Measurements from ENCODE around the gene RBCK1.
"Not testable (repeated sequence)": the region's sequence is repeated elsewhere in the genome, so short reads cannot be mapped to it uniquely, and the experiment has no call there.

Gene RBCK1

DNA sequence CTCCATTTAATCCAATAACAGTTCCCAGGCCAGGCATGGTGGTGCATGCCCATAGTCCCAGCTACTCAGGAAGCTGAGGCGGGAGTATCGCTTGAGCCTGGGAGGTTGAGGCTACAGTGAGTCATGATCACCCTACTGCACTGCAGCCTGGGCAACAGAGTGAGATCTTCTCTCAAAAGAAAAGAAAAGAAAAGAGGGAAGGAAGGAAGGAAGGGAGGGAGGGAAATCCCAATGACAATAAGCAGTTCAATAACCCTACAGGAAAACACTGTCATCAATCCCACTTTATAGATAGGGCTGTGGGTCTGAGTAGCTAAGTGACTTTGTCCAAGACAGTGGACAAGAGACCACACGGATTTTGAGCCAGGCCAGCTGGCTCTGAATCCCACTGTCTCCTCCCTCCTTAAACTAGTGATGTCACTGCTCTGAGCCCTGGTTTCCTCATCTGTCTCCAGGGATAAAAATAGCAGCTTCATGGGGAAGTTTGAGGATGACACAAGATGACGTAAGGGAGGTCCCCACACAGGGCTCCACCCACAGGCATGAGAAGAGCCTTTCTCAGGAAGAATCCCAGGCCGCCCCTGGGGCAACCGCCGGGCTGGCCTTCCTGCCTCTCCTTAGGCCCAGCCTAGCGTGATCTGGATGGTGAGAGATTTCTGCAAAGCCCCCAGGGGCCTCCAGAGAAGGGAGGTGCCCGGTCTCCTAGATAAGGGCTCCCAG is 34.8 kb upstream of the RBCK1 start:
- H3K9ac ChIP-seq = peak overlapping the region in 9 of 11 experiments; percentile 39 to 75 (median 69); a peak in 14 of 22 replicates
- no peaks in the 10 kb centered on the region for H3K9me3 ChIP-seq (replicated peaks in 1 of 11)
- H3K4me2 ChIP-seq = peak overlapping the region; percentile 64 to 96 (median 85)
- H3K27me3 ChIP-seq = no peaks in the 10 kb centered on the region
- peaks cover 30 to 81% (median 64%) of the 10 kb centered on the region in 10 experiments for H3K4me1 ChIP-seq
- no peaks in the 10 kb centered on the region for H3K36me3 ChIP-seq
- H3K27ac ChIP-seq = peak overlapping the region; percentile 25 to 90 (median 77); a peak in 21 of 22 replicates
- TF ChIP-seq Cebpa-rat (IDR thresholded peaks at IDR 0.05) = no peak
- no peak overlapping the region for H3K4me3 ChIP-seq
- no peaks in the 10 kb centered on the region for H4K20me1 ChIP-seq

DNA sequence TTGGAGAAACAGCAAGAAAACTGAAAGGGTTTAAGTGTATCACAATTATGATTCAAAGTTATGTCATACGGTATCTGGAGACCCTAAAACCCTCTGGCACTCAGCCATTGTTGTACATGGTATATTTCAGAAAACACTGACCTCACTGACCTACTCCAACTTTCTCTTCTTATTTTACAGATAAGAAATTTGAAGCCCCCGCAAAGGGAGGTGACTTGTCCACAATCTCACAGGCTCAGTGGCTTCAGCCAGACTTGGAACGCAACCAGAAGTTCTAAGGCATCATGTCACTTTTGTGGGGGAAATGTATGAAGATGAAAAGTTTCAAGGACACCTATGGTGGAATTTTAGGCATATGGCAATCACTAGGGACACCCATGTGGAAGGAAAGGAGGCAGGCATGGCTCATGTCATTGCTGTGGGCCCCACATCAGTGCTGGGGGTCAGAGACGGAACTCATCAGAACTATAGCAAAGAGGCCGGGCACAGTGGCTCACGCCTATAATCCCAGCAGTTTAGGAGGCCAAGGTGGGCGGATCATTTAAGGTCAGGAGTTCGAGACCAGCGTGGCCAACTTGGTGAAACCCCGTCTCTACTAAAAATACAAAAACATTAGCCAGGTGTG is 32.7 kb upstream of the RBCK1 start:
- peaks cover 46 to 80% (median 76%) of the 10 kb centered on the region in 10 experiments for H3K4me1 ChIP-seq
- no peak for TF ChIP-seq Cebpa-rat (IDR thresholded peaks at IDR 0.05)

DNA sequence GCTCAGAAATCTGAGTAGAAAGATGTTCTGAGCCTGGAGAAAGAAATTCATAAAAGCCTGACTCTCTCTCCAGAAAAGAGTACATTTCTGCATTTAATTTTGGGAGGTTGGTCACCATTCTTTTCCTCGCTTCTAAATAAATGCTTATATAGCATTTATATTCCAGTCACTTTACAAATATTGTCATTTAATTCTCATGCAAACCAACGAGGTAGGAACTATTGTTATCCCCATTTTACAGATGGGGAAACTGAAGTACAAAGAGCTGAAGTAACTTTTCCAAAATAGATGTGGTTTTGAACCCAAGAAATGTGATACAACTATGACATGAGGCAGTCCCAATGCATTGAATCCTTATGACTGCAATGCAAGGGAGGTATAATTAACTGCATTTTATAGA is 32.0 kb upstream of the RBCK1 start:
- no peaks in the 10 kb centered on the region for H4K20me1 ChIP-seq
- H3K9me3 ChIP-seq (replicated peaks in 1 of 11) = no peaks in the 10 kb centered on the region
- H3K4me1 ChIP-seq = peaks cover 43 to 73% (median 69%) of the 10 kb centered on the region in 10 experiments
- peak overlapping the region in 3 of 11 experiments; percentile 42 to 100 (median 48); a peak in 4 of 22 replicates for H3K27ac ChIP-seq
- no peak for TF ChIP-seq Cebpa-rat (IDR thresholded peaks at IDR 0.05)
- no peaks in the 10 kb centered on the region for H3K27me3 ChIP-seq
- no peak overlapping the region for H3K4me3 ChIP-seq
- no peak overlapping the region for H3K9ac ChIP-seq
- peak overlapping the region in 2 of 11 experiments; percentile 7 to 25; a peak in 4 of 22 replicates for H3K4me2 ChIP-seq
- no peaks in the 10 kb centered on the region for H3K36me3 ChIP-seq

More for the DNA sequence above, 32.7 kb upstream of the RBCK1 start:
- H3K9me3 ChIP-seq (replicated peaks in 1 of 11) = no peaks in the 10 kb centered on the region
- 0 out of 22 replicates have a peak overlapping the region, but pooled peaks of 1 of the 11 experiments have one; percentile 6 for H3K9ac ChIP-seq
- H3K4me3 ChIP-seq = no peak overlapping the region
- H3K36me3 ChIP-seq = no peaks in the 10 kb centered on the region
- H3K27ac ChIP-seq = peak overlapping the region in 3 of 11 experiments; percentile 30 to 48 (median 34); a peak in 5 of 22 replicates
- no peaks in the 10 kb centered on the region for H3K27me3 ChIP-seq
- H4K20me1 ChIP-seq = no peaks in the 10 kb centered on the region
- H3K4me2 ChIP-seq = peak overlapping the region in 2 of 11 experiments; percentile 6 to 7; a peak in 4 of 22 replicates

DNA sequence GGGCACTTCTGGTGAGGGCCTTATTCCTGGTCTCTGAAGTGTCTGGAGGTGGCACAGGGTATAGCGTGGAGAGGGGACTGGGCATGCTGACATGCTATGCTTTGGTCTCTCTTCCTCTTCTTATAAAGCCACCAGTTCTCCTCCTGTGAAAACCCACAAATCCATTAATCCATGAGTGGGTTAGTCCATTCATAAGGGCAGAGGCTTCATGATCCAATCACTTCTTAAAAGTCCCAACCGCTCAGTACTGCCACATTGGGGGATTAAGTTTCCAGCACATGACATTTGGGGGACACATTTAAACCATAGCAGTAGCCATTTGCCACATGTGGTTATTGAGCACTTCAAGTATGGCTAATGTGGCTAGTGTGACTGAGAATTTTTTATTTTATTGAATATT is 31.3 kb upstream of the RBCK1 start:
- no peak for TF ChIP-seq Cebpa-rat (IDR thresholded peaks at IDR 0.05)
- peak overlapping the region in 3 of 11 experiments; percentile 35 to 100 (median 42); a peak in 5 of 22 replicates for H3K27ac ChIP-seq
- H3K4me3 ChIP-seq = no peak overlapping the region
- H3K4me2 ChIP-seq = peak overlapping the region in 5 of 11 experiments; percentile 1 to 25 (median 9); a peak in 2 of 22 replicates
- H4K20me1 ChIP-seq = no peaks in the 10 kb centered on the region
- H3K27me3 ChIP-seq = no peaks in the 10 kb centered on the region
- H3K36me3 ChIP-seq = no peaks in the 10 kb centered on the region
- peaks cover 37 to 67% (median 63%) of the 10 kb centered on the region in 10 experiments for H3K4me1 ChIP-seq
- H3K9me3 ChIP-seq (replicated peaks in 1 of 11) = no peaks in the 10 kb centered on the region
- no peak overlapping the region for H3K9ac ChIP-seq

DNA sequence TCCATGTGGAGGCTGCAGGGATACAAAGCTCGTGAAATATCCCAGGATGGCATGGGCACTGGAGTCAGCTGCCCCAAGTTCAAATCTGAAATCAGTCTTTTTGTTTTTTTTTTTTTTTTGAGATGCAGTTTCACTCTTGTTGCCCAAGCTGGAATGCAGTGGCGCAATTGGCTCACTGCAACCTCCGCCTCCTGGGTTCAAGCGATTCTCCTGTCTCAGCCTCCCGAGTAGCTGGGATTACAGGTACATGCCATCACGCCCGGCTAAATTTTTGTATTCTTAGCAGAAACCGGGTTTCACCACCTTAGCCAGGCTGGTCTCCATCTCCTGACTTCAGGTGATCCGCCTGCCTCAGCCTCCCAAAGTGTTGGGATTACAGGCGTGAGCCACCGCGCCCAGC is 30.5 kb upstream of the RBCK1 start:
- not testable (repeated sequence) for H3K9me3 ChIP-seq (replicated peaks in 1 of 11); H4K20me1 ChIP-seq; H3K36me3 ChIP-seq; H3K9ac ChIP-seq; H3K4me3 ChIP-seq; H3K27me3 ChIP-seq
- Histone ChIP-seq H3K27ac (peak overlapping the region in 3 of 11 experiments; percentile 91 to 100 (median 99); a peak in 6 of 22 replicates), H3K4me2 (peak overlapping the region in 2 of 11 experiments; percentile 53 to 88; a peak in 2 of 22 replicates), H3K4me1 (peaks cover 35 to 65% (median 61%) of the 10 kb centered on the region in 10 experiments)

DNA sequence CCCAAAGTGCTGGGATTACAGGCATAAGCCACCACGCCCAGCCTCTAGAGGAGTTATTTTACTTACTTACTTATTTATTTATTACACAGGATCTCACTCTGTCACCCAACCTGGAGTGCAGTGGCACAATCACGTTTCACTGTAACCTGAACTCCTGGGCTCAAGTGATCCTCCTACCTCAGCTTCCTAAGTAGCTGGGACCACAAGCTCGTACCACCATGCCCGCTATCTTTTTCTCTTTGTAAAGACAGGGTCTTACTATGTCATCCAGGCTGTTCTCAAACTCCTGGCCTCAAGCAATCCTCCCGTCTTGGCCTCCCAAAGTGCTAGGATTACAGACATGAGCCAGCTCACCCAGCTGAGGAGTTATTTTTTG is 29.1 kb upstream of the RBCK1 start:
- Histone ChIP-seq H3K4me3 (no peak overlapping the region), H4K20me1 (peaks cover 20 to 21% (median 20%) of the 10 kb centered on the region in 11 experiments; a peak in 21 of 22 replicates), H3K27me3 (no peaks in the 10 kb centered on the region), H3K4me1 (peaks cover 27 to 65% (median 59%) of the 10 kb centered on the region in 10 experiments), H3K36me3 (peaks cover 0 to 19% (median 9%) of the 10 kb centered on the region in 11 experiments; a peak in 15 of 22 replicates), H3K9ac (peak overlapping the region in 4 of 11 experiments; percentile 18 to 100 (median 28); a peak in 5 of 22 replicates), H3K9me3 (replicated peaks in 1 of 11) (no peaks in the 10 kb centered on the region), H3K27ac (peak overlapping the region in 4 of 11 experiments; percentile 13 to 100 (median 95); a peak in 7 of 22 replicates), H3K4me2 (peak overlapping the region in 9 of 11 experiments; percentile 15 to 88 (median 51); a peak in 11 of 22 replicates)
- no peak for TF ChIP-seq Cebpa-rat (IDR thresholded peaks at IDR 0.05)

DNA sequence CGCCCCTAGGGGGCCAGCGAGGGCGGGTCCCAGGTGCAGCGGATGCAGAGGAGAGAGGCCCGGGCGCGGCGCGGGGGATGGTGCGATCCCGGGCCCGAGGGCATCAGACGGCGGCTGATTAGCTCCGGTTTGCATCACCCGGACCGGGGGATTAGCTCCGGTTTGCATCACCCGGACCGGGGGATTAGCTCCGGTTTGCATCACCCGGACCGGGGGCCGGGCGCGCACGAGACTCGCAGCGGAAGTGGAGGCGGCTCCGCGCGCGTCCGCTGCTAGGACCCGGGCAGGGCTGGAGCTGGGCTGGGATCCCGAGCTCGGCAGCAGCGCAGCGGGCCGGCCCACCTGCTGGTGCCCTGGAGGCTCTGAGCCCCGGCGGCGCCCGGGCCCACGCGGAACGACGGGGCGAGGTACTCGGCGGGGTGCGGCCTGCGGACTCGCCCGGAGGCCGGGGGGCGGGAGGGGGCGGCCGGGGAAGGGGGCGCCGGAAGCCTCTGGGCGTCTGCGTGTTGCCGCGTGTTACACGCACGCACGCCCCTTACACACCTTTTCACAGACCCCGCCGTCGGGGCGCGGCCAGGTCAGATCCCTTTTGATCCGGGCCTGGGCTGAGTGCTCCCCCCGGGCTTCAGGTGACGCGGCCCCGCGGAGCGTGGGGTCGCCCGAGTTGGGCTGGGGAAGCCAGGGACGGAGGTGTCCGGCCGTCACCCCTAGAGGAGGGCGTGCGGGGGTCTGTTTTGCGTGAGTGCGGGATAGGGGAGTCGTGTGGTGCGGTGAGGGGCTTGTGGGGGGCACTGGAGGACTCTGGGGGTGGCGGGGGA is 27.1 kb upstream of the RBCK1 start:
- Histone ChIP-seq H3K4me3 (peak overlapping the region; percentile 70 to 95 (median 82)), H3K4me1 (peaks cover 27 to 69% (median 64%) of the 10 kb centered on the region in 10 experiments), H3K4me2 (peak overlapping the region; percentile 78 to 97 (median 86)), H3K27ac (peak overlapping the region; percentile 74 to 100 (median 87); a peak in 21 of 22 replicates), H3K9ac (peak overlapping the region; percentile 80 to 100 (median 88)), H3K9me3 (replicated peaks in 1 of 11) (no peaks in the 10 kb centered on the region), H4K20me1 (peaks cover 39 to 41% (median 41%) of the 10 kb centered on the region in 11 experiments; a peak in 21 of 22 replicates), H3K27me3 (no peaks in the 10 kb centered on the region), H3K36me3 (peaks cover 13 to 39% (median 25%) of the 10 kb centered on the region in 11 experiments)
- TF ChIP-seq Cebpa-rat (IDR thresholded peaks at IDR 0.05) = peak; percentile 33 to 100 (median 70); a peak in 18 of 22 replicates

DNA sequence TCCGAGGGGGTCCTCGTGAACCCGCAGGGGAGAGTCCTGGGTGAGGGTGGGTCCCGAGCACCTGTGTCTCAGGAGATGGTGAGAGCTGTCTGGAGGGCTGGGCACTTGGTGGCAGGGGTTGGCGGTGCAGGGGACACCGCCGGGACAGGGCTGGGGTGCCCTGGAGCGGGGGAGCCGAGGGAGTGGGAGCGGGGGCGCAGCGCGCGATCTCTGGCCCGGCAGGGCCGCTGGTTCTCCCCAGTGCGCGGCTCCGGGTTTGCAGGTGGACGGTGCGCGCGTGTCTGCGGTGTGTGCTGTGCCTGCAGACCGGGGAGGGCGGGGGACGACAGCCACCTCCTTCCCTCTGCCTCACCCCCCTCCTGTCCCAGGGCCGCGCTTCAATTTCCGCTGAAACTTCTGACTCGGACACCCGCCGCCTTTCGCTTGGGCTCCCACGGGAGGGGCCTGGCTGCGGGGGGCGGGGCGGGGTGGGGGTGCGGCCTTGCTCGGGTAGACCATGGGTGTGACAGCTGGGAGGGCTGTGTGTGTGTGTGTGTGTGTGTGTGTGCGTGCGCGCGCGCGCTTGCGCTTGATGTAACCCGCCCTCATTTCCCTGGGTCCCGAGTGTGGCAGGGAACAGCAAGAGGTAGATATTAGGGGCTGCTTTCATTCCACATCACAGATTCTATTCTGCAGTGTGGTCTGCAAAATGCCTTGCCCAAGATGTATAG is 26.4 kb upstream of the RBCK1 start:
- H4K20me1 ChIP-seq = peaks cover 41 to 49% (median 48%) of the 10 kb centered on the region in 11 experiments; a peak in 21 of 22 replicates
- no peak for TF ChIP-seq Cebpa-rat (IDR thresholded peaks at IDR 0.05)

More for the DNA sequence above, 26.4 kb upstream of the RBCK1 start:
- no peaks in the 10 kb centered on the region for H3K27me3 ChIP-seq
- peaks cover 21 to 47% (median 32%) of the 10 kb centered on the region in 11 experiments for H3K36me3 ChIP-seq
- peak overlapping the region; percentile 74 to 100 (median 87); a peak in 20 of 22 replicates for H3K27ac ChIP-seq
- H3K9ac ChIP-seq = peak overlapping the region; percentile 80 to 100 (median 88)
- peaks cover 27 to 67% (median 57%) of the 10 kb centered on the region in 10 experiments for H3K4me1 ChIP-seq
- peak overlapping the region; percentile 70 to 95 (median 82) for H3K4me3 ChIP-seq
- H3K4me2 ChIP-seq = peak overlapping the region; percentile 78 to 97 (median 88)
- no peaks in the 10 kb centered on the region for H3K9me3 ChIP-seq (replicated peaks in 1 of 11)

All from BLaER1 treated with 17β-estradiol and CSF1 and Interleukin-3, amounts not matched to agents 10 nM and 100 nM (cell line).